ENCODE data around the gene B3GAT1.

Gene B3GAT1

DNA sequence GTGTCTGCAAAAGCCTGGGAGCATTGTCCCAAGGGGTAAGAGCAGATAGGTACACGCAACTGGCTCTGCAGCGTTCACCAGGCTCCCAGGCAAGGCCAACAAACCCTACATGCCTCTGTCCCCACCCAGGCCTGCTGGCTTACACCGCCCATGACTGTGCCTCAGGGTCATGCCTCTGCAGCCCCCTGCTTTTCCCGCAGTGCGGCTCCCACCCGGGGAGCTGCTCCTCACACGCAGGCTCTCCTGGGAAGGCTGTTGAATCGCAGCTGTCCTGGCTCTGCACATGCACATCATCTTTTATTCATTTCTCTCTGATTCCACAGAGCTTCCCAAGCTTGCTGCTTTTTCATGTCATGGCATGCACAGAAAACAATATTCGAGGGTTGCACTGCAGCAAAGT, 29.2 kb upstream of the B3GAT1 start:
- no peak for DNase-seq

DNA sequence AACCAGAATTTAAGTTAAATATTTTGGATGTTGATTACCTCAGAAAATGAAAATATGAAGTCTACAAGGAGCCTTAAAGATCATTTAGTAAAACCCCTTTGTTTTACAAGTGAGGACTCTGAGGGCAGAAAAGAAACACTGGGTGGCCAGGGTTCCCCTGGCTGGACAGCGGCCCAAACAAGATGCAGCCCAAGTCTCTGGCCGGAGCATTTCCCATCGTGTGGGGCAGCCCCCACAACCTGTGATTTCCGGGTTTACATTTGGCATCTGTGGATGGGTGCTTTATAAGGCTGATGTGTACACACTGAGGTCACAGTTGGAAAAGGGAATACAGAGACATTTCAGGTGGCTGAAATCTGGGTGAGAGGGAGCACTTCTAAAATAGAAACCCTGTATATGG, 28.8 kb upstream of the B3GAT1 start:
- DNase-seq: no peak

DNA sequence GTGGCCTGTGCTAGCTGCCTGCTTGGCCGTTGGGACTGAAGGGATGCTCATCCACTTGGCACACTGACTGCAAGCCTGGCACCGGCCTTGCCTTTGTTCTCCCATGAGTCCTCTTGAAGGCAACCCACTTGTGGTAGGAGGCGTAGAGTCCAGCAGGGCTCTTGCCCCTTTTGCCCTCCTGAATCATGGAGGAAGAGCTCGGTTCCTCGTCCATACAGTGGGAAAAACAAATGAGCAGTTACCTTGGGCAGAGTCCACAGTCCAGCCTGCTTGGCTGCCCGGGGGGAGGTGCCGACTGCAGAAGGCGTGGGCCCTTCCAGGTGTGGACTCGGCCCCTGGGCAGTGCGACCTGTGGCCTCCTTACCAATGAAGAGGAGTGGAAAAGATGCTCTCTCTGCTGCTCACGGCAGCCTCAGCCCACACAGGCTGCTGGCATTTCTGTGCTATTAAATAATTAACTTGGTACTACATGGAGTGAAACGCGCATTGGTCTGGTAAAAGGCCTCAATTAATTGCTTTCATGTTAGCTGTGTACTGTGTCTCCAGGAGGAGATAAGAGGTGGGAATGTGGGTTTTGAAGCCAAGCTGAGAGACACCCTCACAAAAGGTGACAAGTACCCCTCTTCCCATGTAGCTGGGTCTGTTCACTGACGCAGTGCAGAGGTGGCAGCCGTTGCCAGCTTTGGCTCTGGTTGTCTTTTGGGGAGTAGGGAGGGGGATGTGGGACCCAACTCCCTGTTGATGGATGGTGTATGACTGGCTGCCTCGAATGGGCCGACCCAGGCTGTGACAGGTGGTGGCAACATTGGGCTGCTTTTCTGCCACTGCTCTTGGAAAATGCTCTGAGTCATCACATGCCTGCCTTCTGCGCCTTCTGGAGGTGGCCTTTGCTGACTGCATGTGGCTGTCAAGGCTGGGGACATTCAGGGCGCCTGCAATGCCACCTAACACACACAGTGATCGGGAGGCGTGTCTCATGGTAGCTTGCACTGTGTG, 26.8 kb upstream of the B3GAT1 start:
- no peak for DNase-seq

DNA sequence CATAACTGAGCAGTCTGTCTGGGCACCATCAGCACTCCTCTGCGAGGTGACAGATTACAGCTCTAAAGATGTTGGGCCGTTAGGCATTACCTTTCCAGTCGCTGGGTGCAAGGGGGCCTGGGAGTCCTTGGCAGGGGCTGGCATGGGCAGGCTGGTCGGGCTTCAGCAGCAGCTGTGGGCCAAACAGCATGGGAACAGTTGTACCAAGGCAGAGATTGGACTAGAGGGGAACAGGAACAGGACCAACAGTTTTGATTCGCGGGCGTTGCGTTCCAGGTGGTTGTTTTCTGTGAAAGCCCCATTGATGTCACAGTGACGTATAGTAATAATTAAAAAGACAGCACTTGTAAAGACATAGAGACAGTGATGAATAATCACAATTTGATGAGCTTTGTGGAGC, 25.8 kb upstream of the B3GAT1 start:
- DNase-seq: no peak

DNA sequence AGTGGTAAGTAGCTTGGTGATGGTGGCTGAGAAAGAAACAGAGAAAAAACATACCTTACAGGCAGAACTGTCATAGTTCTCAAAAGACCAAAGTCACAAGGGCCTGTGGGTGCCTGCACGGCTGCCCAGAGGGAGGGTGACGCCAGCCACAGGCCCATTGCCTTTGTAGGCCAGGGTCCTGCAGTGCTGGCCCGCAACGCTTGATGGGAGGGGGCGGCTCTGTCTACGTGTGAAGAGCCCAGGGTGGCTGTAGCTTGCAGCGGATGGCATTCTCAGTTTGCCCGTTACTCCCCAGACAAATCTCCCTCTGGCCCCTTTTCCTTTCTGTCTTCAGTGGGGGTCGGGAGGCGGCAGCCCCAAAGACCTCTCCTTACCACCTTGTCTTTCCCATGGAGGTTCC, 24.7 kb upstream of the B3GAT1 start:
- DNase-seq: no peak

DNA sequence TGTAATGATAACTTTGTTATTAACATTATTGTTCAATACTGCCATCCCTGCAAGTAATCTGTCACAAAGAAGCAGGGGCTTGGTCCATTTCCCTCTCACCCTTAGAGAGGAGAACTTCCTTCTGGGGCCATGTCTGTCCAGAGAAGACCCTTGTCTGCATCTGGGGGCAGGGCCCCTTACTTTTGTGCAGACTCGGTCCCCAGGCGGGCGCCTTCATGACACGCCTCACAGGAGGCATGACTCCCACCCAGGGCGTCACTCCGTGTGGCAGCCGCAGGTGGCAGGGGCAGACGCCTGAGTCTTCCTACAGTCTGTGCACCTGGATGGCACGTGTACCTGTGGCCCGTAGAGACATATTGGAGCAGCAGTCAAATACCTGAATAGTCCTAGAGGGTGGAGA, 21.8 kb upstream of the B3GAT1 start:
- DNase-seq: no peak

DNA sequence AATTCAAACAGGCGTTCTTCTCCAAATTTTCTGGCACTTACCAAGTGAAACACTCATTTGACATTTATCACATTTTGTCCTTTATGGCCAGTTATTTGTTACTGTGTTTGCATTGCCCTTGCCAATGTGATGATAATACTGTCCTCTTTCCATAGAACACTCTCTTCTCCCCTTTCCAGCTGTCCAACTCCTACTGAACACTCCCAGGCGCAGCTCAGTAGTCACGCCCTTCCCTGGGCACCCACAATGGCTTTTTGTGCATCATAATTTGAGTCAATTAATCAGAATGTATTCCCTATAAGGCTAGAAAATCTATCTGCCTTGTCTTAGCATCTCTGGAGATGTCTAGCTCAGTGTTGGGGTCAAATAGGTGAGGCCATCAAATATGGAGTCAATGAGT, 21.2 kb upstream of the B3GAT1 start:
- DNase-seq: no peak

DNA sequence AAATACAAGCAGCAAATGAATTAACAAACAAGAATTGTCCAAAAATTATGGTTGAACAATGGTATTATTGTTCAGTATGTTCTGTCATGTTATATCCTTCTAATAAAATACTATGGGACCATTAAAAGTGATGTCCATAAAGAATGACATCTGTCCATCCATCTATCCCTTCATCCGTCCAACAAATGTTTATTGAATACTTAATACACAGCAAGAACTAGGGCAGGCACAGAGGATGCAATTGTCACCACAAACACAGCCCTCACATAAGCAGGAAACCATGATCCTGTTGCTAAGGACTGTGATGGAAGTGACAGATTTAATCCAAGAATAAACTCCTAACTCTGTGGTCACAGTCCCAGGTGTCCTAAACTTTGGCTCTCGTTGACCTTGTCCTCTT, 20.7 kb upstream of the B3GAT1 start:
- no peak for DNase-seq

DNA sequence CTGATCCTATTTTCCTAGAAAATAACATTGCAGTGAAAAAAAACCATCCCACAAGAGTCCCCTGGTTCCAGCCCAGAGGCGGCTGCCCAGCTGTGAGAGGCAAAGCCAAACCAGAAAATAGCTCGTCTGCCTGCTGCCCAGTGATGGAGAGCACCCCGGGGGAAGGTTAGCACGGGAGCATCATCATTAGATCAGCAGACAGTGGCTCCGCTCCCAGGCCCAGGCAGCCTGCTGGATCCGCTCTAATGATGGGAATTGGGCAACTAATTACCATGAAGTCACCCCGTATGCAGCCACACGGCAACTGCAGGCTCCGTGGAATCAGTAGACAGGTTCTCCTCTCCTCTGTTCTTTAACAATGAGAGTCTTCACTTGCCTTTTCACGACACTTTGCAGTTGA, 17.1 kb upstream of the B3GAT1 start:
- DNase-seq: no peak

DNA sequence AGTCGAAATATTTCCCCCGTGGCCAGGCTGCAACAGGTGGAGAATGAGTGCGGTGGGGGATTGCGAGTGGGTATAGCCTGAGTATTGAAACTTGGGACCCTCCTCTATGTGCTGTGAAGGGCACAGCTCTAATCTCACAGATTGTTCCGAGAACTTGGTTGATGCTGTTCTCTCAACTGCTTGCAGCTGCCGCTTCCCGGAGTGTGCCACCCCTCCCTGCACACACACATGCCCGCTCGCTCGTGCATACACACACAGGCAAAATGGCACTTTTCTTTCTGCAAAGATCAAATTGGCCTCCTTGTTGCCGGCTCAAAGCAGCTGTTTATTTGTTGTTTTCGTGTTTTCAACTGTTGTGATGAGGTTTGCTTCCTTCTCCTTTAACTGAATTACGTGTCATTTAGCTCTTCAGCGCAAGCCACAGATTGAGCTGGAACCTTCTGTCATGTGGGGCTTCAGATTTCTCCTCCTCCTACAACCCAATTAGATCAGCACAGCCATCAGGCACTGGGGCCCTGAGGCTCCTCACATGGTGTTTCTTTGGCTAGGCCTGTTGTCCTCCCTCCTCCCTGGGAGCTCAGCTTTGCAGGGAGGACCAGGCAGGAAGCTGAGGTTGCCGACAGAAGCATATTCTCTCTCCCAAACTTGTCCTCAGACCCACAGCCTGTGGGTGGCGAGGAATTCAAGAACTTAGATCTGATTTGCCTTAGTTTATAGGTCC, 13.9 kb upstream of the B3GAT1 start:
- no peak for DNase-seq

DNA sequence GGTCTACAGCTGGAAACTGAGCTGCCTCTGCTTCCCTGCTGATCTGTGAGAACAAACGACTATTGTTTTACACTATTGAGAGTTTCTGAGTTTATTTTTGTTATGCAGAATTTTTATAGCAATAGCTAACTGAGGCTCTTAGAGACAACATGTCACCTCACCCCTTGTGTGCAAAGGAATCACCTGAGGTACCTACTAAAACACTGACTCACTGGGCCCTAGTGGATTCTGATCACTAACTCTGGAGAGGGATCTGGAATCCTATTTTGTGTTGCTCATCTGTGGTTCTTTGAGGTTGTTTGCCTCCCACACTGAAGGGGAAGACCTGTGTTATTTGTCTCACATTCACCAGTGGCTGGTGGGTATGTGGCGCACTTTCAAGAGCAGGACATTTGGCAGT, 13.4 kb upstream of the B3GAT1 start:
- no peak for DNase-seq

DNA sequence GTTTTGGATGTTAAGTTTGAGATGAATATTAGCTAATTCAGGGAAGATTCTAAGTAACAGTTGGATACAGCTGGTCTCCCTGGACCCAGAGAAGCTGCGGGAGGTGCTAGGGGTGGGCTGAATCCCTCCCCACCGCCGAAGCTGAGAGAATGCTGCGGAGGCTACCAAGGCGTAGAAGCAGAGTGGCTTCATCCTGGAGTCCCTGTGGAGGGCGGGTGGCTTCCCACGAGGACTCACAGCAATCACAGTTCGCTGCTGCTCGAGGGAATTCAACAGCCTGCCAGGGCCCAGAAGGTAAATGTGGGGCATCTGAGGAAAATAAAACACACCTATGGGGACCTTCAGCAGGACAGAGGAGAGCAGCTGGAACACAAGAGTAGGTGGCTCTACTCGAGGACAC, 11.1 kb upstream of the B3GAT1 start:
- DNase-seq: no peak

DNA sequence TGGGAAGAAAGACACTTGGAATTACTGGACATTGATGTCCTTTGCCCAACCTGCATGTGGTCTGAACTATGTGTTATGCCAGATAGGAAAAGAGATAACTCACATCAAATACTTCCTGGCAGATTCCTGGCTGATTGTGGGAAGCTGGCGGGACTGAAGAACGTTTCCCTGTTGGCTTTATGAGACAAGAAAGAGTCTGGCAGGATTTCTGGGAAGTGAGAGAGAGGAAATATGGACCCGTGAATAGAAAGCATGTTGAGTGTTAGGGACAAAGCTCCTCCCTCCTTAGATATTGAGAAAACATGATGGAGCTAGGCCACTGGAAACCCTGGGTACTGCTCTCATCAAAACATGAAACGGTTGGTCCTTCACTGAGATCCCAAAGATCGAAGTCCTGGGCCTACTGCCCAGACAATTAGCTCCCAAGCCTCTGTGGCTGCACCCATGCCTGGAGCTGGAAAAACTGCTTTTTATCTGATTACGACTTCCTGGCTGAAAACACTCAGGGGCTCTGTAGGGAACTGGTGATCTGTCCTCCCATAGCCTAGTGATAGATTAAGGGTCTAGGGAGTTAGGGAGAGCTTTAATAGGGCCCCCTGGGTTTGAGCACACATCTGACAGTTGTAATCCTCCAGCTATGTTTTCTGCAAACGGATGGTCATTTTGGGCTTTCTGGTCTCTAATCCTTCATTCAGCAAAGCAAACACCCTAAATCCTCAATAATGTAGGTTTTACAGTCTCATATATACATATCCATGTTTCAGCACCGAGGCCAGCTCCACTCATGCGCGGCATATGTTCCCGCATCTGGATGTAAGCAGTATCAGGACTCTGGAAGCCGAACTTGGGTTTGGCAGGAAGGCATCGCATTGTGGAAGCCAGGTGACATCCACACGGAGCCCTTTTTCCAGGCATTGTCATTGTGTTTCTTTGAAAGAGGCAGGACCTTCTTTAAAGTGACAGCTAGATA, 6.1 kb upstream of the B3GAT1 start:
- DNase-seq: no peak

DNA sequence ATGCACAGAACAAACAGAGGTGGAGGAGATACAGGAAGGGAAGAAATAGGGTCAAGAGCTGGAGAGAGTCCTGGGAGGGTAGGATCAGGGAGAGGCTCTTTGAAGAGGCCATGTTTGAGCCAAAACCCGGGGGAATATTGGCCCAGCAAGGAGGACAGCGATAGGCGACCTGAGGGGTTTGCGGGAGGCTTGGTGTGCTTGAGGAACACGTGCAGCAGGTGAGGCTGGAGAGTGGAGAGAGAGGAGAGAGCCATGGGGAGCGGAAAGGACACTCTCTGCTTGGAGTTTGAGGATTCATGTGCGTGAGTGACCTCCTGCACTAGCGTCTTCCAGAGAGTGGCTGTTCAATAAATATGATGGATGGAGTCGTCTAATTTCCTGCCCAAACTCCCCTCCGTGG, 4.7 kb upstream of the B3GAT1 start:
- no peak for DNase-seq

DNA sequence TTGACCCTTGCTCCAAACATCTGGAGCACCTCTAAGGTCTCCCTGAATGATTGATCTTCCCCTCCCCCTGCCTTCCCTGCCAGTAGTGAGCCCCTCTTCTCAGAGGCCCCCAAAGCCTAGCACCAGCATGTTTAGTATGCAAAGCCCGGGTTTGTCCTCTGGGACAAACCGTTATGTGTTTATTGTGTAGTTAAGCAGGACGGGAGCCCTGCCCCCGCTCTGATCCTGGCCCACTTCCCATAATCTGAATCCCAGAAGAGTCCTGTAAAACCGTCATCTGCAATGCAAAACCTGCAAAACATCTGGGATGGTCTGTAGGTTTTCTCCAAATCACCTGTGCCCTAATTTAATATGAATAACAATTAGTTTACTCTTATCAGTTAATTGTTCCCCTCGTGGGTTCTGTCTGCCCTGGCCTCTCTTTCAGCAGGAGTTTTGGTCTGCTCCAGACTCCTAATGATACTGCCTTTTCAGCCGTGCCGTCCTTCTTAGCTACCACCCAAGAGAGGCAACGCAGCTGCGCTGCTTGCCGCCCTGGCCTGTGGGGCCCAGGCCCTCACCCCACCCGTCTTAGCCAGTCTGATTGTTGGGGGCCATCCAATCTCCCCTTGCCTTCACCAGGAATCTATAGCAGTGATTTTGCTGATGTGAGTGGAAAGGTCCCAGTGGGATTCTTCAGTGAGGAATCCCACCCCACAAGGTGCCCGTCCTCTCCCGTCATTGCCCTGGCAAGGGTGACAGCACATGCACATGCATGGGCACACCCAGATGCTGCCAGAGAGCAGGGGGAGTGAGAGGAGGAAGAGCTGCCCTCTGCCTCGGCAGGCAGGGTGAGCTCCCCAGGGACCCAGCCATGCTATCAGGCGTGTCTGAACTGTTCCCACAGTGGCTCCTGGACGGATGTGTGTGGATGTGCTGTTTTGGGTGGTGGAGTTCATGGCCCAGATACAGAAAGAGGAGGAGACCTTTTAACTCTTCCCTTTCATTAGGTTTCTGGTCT, 3.0 kb upstream of the B3GAT1 start:
- no peak for DNase-seq

DNA sequence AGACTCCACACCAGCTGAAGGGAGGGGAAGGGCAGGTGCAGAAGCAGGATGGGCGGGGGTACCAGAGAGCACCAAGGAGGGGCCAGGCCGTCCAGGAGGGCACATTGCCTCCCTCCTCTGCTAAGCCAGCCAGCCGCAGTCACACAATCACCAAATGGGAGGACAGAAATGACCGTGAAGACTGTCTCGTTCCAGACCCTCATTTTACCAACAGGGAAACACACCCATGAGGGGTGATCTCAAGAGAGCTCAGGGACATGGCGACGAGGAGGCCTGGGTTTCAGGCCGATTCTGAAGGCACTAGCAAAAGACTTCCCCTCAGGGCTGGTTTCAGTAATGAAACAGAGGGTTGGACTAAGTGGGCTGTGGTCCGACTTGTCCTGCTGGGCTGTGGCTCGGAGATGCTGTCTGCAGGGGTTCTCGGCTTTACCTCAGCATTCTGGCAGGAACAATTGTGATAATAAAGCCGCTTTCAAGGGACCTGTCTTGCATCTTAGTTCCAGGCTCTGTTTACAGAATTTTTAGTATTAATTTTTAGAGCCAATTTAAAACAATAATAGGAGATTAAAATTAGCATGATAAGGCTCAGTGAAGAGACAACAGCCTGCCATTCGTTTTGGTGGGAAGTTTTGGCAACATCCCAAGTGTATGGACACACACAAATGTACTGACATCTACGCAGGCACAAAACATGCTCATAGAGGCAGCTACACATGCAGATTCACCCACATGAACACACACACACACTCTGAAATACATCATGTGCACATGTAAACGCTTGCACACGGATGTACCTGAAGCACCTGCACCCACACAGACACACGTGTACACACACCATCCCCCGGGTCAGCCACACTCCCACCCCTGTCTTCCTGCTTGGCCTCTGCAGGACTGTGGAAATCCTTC, 2.0 kb upstream of the B3GAT1 start:
- DNase-seq: no peak

DNA sequence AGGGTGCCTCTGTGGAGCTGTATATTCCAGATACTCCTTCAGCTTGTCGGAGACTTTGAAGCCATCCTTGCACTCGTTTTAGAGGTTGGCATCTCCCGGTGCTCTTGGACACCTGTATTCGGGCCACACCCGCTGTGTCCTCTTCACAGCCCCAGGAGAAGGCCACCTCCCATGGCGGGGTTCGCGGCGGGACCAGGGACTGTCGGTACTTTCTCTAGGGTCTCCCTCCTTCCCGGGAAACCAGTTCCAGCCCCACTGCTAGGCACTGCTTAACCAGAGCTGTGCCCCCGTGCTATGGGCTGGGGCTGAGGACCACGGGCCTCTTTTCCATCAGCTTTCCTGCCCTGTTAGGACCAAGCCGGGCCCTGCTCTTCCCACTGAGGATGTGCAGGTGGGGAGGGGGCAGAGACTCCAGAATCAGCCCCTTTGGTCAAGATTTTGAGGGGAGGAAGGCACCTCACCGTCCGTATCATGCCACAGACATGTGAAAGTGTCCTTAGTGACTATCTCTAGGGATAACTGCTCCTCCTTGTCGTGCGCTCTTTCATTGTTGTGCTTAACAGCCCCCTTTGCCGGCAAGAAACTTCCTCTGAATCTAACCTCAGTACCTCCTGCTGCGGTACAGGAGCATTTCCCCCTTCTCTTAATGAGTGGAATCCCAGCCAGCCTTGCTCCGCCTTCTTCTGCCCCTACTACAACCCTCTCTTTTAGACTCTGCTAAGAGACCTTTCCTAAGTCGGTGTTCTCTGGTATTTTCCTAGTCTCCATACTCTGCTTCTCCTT, 1.2 kb upstream of the B3GAT1 start:
- DNase-seq: no peak

DNA sequence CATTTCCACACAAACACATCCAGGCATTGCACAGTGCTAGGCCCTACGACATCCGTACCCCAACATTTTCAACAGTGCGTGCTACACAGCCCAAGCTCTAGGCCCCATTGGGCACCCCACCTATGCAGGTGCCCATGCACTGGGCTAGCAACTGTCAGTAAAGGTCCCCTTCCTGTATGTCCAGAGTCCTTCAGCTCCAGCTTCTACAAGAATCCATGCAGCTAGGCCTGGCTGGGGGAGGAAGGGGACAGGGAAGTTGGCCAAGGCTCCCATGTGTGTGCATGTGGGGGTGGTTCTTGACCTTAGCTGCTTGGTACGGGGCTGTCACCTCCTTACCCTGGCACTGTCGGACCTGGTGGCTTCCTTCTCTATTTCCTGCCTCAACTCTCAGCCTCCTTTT, 1.3 kb downstream of the B3GAT1 start:
- DNase-seq: no peak

DNA sequence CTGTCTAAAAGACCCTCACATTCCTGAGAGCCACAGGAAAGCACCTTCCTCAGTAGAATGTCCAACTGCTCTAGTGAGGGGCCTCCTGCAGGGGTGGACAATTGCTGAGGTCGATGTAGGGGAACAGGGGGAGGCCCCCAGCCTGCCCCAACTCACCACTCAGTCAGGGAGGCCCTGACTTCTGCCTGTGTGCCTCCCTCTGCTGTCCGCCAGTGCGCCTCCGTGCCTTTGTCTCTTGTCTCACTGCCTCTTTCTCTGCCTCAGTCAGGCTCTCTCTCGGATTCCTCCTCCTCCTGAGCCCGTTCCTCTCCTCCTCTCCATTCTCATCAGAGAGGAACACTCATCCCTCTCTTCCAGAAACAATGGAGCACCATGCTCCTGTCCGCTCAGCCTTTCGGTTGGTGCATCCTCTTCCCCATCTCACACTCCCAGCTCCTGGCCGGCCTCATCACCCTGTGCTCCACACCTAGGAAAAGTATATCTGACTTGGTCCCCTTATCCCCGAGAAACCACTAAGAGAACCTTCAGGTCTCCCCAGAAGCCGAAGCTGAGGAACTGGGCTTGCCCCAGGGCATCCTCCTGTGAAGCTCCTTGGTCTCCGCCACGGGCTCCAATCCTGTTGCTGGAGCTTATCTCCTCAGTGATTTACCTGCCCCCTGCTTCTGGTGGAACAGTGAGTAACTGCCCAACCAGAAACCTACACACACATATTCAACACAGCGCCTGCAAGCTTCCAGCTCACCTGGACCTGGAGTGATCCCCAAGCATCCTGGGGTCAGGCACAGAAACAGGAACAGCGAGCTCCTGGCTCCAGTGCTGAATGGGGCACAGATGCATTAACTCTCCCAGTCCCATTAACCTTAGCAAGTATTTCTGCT, 2.3 kb downstream of the B3GAT1 start:
- no peak for DNase-seq
